ENCODE measurements around the gene BBC3.

Gene BBC3

DNA sequence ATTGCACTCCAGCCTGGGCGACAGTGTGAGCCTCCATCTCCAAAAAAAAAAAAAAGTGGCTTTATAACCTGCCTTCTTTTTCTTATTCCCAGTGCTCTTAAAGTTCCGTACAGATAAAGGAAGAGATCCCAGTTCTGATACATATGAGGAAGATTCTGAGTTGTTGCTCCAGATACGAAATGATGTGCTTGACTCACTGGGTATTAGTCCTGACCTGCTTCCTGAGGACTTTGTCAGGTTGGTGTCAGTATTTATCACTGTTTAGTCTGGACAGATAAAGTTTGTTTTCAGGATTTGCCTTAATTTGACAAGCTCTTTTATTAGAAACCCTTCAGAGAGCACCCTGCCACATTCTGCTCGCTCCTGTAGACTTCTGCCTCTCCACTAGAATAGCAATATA, 33.9 kb downstream of the BBC3 start:
- no peak for DNase-seq (ENCODE audit: low read depth in 2 of 2, low spot score in 1 of 2)

DNA sequence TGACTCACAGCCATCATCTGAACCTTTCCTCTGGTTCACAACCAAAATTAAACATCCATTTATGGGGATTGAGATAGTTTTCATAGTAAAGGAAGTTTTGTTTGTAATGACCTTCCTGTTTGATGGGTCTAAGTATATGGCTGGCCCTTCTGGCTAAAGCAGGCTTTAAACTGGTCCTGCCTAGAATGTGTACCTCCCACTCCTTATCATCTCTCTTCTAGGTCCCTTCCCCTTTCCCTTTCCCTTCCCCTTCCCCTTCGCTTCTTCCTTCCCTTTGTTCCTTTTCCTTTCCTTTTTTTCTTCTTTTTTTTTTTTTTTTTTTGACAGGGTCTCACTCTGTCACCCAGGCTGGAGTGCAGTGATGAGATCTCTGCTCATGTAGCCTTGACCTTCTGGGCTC, 35.6 kb downstream of the BBC3 start:
- no peak for DNase-seq (ENCODE audit: low read depth in 2 of 2, low spot score in 1 of 2)

DNA sequence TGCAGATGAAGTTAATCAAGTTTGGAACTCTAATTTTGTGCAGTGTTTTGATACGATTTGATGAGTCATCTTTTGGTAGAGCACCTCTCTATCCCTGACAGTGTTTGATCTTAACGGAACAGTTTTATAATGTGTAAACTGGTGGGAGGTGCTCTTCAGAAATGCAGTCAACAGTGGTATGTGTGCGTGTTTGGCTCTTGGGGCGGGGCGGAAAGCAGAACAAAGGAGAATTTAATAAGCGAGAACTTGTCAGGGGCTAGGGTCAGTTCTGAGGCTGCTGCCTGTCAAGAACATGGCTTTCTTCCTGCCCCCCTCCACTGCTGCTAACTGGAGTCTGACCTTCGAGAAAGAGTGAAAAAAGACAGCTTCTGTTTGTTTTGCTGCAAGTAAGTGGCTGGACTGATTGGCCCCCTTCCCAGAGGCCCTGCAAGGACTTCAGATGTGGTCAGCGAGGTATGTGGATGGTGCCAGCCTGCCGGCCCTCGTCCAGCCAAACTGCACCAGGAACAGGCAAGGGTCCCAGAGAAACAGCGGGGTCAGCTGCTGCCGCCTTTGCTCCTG, 40.8 kb downstream of the BBC3 start:
- DNase-seq (ENCODE audit: low read depth in 2 of 2, low spot score in 1 of 2), result peak in 1 of 2 donors; percentile 15

DNA sequence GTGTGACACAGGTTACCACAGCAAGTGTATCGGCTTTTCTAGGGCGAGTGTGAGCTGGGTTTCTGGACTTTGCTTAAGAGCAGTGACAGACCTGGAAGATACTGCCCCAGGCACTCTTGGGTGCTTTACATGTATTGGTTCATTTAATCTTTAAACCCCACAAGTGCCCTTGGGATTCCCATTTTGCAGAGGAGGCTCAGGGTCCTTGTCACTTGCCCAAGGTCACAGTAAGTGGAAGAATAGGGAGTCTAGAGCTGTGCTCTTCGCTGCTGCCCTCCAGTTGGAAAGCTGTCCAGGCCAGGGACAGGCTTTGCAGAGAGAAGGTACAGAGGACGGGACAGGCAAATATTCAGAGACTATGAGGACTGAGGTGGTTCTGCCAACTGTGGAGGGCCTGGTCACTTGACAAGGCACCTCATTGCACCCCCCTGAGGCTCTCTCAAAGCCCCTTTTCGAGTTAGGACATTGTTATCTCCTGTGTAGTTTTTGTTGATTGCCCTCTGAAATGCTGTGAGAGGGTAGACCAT, 42.4 kb downstream of the BBC3 start:
- no peak for DNase-seq (ENCODE audit: low read depth in 2 of 2, low spot score in 1 of 2)

DNA sequence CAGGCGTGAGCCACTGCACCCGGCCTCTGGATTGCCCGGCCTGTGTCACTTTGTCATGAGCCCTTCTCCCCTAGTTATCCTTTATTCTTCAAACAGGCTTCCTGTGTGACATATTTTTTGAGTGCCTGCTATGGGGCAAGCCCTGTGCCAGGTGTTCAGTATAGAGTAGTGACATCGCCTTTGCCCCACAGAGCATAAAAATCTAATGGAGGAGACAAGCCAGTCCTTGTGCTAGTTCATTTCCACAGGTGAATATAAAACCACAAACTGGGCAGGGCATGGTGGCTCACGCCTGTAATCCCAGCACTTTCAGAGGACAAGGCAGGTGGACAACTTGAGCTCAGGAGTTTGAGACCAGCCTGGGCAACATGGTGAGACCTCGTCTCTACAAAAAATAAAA, 43.2 kb downstream of the BBC3 start:
- no peak for DNase-seq (ENCODE audit: low read depth in 2 of 2, low spot score in 1 of 2)

DNA sequence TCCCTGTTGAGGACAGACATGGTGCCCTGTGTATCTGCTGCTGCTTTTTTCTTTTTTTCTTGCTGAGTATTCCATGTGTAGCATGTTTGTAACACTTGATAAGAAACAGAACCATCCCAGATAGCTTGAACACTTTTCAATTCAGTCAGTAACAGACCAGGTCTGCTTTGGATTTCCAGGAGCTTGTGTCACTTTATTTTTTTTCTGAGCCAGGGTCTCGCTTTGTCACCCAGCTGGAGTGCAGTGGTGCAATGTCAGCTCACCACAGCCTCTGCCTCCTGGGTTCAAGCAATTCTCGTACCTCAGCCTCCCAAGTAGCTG, 43.7 kb downstream of the BBC3 start:
- DNase-seq (ENCODE audit: low read depth in 2 of 2, low spot score in 1 of 2), result no peak

DNA sequence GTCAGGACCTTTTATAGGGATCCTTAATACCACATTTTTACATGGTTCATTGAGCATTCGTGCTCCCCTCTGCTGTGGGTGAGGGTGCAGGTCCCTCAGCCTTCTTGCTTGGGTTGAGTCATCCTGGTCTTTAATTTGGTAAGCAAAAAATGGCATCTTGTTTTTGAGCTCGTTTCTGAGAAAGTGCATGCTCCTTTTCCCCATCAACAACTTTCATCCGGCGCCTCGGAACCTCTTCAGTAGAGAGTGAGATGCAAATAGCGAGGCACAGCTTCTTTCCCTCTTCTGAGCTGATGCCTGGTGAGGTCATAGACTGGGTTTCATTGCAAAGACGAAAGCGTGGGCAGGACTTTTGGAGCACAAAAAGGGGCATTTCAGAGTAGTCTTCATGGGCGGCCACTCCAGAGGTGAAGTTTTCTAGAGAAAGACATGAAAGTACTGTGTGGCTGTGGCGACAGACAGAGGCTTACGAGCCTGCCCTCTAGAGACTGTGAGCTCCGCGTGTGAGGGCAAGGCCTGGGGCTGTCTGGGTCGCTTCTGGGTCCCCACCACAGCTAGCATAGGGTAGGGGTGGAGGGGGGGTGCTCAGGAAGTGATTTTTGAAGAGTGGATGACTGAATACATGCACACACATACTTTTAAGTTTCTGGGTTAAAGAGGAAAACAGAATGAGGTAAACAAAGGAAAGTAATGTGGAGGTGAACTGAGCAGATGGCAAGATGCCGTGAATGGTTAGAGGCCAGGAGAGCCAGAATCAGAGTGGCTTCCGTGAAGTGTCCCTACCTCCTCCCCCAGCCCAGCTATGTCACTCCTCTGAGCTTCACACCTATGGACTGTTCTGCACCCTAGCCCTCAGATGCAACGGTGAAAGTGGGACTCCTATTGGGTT, 44.3 kb downstream of the BBC3 start:
- DNase-seq (ENCODE audit: low read depth in 2 of 2, low spot score in 1 of 2), result peak; percentile 47 to 64

DNA sequence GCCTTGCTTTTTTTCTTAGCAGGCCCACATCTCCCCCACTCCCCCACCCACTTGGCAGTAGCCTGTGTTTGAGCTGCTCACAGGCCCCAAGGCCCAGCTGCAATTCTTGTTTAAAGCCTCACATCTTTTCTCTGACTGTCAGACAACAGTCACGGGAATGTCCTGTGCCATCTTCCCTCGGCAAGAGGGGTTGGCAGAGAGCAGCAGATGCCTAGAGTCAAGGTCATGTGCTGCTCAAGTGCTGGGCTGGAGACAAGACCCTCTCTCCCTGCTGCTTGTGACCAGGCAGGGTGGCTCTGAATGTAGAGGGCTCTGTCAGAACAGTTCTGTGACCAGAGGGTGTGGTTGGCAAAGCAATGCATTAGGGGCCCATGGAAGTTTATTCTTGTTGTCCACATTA, 47.4 kb downstream of the BBC3 start:
- no peak for DNase-seq (ENCODE audit: low read depth in 2 of 2, low spot score in 1 of 2)

DNA sequence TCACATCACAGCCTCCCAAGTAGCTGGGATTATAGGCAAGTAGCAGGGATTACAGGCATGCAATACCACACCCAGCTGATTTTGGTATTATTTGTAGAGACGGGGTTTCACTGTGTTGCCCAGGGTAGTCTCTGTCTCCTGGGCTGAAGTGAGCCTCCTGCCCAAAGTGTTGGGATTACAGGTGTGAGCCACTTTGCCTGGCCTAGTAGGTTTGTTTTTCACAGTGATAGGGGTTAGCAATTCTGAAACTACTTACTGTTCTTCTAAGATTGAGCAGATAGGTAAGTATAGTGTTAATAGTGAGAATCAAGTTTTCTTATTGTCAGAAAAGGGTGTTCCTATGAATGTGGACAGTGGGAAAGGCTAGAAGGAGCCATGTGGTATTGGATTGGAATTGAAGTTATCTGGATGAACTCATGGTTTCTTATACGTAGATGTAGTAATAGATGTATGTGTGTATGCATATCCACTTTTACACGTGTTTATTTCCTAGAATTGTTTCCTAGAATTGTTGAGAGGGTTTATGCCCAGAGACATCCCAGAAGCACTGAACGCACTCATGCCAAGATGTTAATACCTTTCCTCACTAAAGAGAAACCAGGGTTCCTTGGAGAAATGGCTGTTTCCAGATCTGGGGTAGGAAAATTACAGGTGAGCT, 51.2 kb downstream of the BBC3 start:
- DNase-seq (ENCODE audit: low read depth in 2 of 2, low spot score in 1 of 2), result no peak

DNA sequence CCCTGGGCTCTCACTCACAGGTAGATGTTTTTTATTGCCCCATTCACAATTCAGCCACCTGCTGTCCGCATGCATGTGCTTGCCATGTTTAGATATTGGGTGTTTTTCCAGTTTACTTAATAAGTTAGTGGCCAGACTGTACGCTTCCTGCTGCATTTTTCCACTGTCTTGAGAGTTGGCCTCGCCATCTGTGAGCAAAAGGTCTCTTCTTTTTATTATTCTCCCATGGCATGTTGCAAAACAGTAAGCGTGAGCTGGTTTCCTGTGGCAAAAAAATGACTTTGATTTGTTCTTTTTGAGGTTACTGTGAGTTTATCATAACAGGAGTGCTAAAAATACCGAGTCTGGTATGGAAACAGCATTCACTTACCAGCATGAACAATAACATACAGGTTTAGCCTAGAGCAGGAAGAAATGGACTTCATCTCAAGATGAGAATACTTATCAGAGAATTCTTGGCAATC, 54.3 kb downstream of the BBC3 start:
- no peak for DNase-seq (ENCODE audit: low read depth in 2 of 2, low spot score in 1 of 2)

DNA sequence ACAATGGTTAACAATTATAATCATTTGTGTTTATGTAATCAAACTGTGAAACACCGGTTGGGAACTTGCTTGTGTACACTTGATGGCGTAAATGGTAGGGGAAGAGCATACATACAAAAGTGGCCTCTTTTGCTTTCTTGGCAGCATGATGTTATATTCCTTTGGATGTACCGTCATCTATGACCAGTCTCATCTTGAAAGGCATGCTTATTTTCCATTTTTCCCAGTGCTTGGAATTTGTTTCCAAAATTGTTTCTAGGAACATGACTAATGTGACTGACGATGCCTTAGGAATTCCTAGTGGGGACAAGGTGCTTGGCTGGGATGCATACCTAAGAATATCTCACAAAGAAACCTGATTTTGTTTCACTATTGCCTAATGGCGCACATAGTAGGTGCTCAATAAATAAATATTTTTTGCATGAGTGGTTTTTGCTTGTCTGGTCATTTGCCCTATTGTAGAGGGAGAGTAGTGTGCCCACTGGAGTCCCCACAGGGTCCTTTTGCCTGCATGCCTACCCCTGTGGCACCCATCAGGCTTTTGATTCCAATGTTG, 54.9 kb downstream of the BBC3 start:
- no peak for DNase-seq (ENCODE audit: low read depth in 2 of 2, low spot score in 1 of 2)

DNA sequence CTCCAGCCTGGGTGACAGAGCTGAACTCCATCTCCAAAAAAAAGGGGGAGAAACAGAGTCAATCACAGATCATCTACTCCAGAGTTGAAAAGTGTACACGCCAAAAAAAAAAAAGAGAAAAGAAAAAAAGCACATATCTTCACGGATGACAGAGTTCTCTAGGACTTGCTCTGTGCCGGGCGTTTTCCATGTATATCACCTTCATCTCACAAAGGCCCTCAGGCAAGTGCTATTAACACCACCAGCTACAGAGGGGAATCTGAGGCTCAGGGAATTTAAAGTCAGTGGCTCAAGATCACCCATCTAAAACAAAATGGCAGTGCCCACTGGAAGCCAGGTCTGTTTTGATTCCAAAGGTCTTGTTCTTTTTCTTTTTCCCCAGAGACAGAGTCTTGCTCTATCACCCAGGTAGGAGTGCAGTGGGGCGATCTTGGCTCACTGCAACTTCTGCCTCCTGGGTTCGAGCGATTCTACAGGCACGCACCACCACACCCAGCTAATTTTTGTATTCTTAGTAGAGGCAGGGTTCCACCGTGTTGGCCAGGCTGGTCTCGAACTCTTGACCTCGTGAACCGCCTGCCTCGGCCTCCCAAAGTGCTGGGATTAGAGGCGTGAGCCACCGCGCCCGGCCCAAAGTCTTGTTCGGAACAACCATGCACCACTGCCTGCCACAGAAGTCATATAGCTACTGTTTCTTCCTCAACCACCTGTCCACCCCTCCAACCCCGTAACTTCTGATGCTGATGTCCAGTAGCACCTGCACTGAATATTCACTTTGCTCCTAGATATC, 58.1 kb downstream of the BBC3 start:
- DNase-seq (ENCODE audit: low read depth in 2 of 2, low spot score in 1 of 2), result no peak
